Measurements from ENCODE around the gene SRP72. TPM values are rescaled to one million over a fixed set of nuclear protein-coding genes. Genes with fewer than 3 reads are reported as not detected.

The SRP72 gene
- total and polyA plus RNA-seq, 2 of the 4 experiments (the other 2 are of a cell fraction): 73.8 to 123 TPM

DNA sequence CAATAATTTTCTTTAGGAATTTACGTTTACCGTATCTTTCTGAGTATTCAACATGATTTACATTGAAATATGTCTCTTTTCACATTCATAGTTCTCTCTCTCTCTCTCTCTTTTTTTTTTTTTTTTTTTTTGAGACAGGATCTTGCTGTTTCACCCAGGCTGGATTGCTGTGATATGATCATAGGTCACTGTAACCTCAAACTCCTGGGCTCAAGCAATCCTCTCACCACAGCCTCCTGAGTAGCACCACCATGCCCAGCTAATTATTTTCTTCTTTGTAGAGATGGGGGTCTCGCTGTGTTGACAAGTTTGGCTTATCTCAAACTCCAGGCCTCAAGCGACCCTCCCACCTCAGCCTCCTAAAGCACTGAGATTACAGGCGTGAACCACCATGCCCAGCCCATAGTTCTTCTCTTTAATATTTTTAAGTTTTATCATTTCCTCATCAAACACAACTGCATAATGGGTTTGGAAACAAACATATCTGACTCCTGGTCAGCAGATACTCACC, 9.8 kb downstream of the SRP72 start:
- no peak overlapping the region for H2AK5ac ChIP-seq (ENCODE audit: low read depth, low read length)
- peaks cover 32% of the 10 kb centered on the region for H3K36me3 ChIP-seq (ENCODE audit: control insufficient read depth, insufficient read depth, low read length)
- H3K9ac ChIP-seq (ENCODE audit: low read depth, low read length): no peak overlapping the region
- intact Hi-C loops (cut with micrococcal nuclease) (no loop called here), dilution Hi-C loops (cut with HindIII; ENCODE audit: low sequenced_read_pairs, unreplicated experiment) (no loop called here), in situ Hi-C loops (cut with MboI; ENCODE audit: low sequenced_read_pairs) (no loop called here)
- H3K23ac ChIP-seq (ENCODE audit: low read depth, low read length): no peak overlapping the region
- DNase-seq (no peak), ATAC-seq (ENCODE audit: low read depth) (no peak)
- POLR2A ChIA-PET (ENCODE audit: unreplicated experiment): no interaction called here
- H3K14ac ChIP-seq (replicated peaks; ENCODE audit: low read depth, low read length): no peak overlapping the region
- no peak overlapping the region for H2BK120ac ChIP-seq (ENCODE audit: low read depth, low read length)
- no peak overlapping the region for H2BK20ac ChIP-seq (ENCODE audit: low read depth, low read length)
- H3K18ac ChIP-seq (ENCODE audit: low read depth, low read length): no peak overlapping the region
- TF ChIP-seq NFE2L2 (IDR thresholded peaks at IDR 0.05; ENCODE audit: low read depth, low read length) (no peak), POLR2A (IDR thresholded peaks at IDR 0.05; ENCODE audit: low read depth, low read length) (no peak), CEBPB (IDR thresholded peaks at IDR 0.05; ENCODE audit: low read depth, low read length) (no peak), MXI1 (IDR thresholded peaks at IDR 0.05; ENCODE audit: borderline replicate concordance, low read depth, low read length) (no peak), FOS (IDR thresholded peaks at IDR 0.05; ENCODE audit: low read depth, low read length) (no peak), RAD21 (IDR thresholded peaks at IDR 0.05; ENCODE audit: low read length) (no peak), RFX5 (IDR thresholded peaks at IDR 0.05; ENCODE audit: low read depth, low read length) (no peak), SMC3 (IDR thresholded peaks at IDR 0.05; ENCODE audit: low read depth, low read length) (no peak), CTCF (conservative IDR thresholded peaks at IDR 0.05; ENCODE audit: low read depth, low read length) (no peak), CHD1 (IDR thresholded peaks at IDR 0.05; ENCODE audit: low read depth, low read length) (no peak), RCOR1 (IDR thresholded peaks at IDR 0.05; ENCODE audit: insufficient replicate concordance, low read length) (no peak)
- TF ChIP-seq, protein P1, sequence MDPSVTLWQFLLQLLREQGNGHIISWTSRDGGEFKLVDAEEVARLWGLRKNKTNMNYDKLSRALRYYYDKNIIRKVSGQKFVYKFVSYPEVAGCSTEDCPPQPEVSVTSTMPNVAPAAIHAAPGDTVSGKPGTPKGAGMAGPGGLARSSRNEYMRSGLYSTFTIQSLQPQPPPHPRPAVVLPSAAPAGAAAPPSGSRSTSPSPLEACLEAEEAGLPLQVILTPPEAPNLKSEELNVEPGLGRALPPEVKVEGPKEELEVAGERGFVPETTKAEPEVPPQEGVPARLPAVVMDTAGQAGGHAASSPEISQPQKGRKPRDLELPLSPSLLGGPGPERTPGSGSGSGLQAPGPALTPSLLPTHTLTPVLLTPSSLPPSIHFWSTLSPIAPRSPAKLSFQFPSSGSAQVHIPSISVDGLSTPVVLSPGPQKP (IDR thresholded peaks at IDR 0.05; ENCODE audit: borderline replicate concordance, low read depth, low read length): no peak
- no peaks in the 10 kb centered on the region for H3K4me1 ChIP-seq (ENCODE audit: control insufficient read depth, insufficient read depth, low read length)
- no peak overlapping the region for H4K8ac ChIP-seq (ENCODE audit: low read depth in 2 of 2, low read length in 2 of 2)
- no peak overlapping the region for H3K4ac ChIP-seq (ENCODE audit: low read depth, low read length)
- no peaks in the 10 kb centered on the region for H4K20me1 ChIP-seq (ENCODE audit: insufficient read depth, low read length)
- no peak overlapping the region for H2AFZ ChIP-seq (replicated peaks; ENCODE audit: low read length, poor library complexity)
- no peak overlapping the region for H4K5ac ChIP-seq (ENCODE audit: low read depth, low read length)
- no peak overlapping the region for H3K4me3 ChIP-seq (ENCODE audit: insufficient read depth, low read depth, low read length)
- H2BK15ac ChIP-seq (ENCODE audit: low read depth, low read length): no peak overlapping the region
- no peak overlapping the region for H3K56ac ChIP-seq (ENCODE audit: extremely low read depth, insufficient read depth, low read length)
- BruUV-seq (replicated peaks): no TSS peak
- no peaks in the 10 kb centered on the region for H3K9me3 ChIP-seq (ENCODE audit: control insufficient read depth, insufficient read depth, low read length)
- WGBS, 2 experiments (ENCODE audit: extremely low coverage in 2 of 2, insufficient read length in 1 of 2): no CpG with 5 or more reads among the region's 5 CpGs
- H4K91ac ChIP-seq (ENCODE audit: insufficient read depth, low read depth, low read length): no peak overlapping the region
- no peak overlapping the region for H3K27ac ChIP-seq (ENCODE audit: insufficient read depth, low read length)
- H3K27me3 ChIP-seq (ENCODE audit: control insufficient read depth, insufficient read depth, low read length): no peaks in the 10 kb centered on the region
- no peak overlapping the region for H2AK9ac ChIP-seq (replicated peaks; ENCODE audit: low read depth, low read length, poor library complexity)
- H3K9me1 ChIP-seq (ENCODE audit: insufficient read depth, low read length): no peaks in the 10 kb centered on the region
- no peak overlapping the region for H2BK5ac ChIP-seq (ENCODE audit: low read depth, low read length, poor library complexity, severe bottlenecking)
- no peak overlapping the region for H3K4me2 ChIP-seq (ENCODE audit: low read depth, low read length)
- CTCF ChIA-PET: interaction anchor here (0.7 kb wide), 1 partner anchor 12 kb away, joined by 3 read pairs; no protein-coding TSS in a partner anchor
- peaks cover 7 to 9% of the 10 kb centered on the region in 2 experiments; a peak in 3 of 4 replicates for H3K79me1 ChIP-seq (ENCODE audit: low read depth in 1 of 2, low read length in 2 of 2)

All from IMR-90 (cell line).